ENCODE results near the gene EPS8. TPM values are rescaled to one million over a fixed set of nuclear protein-coding genes. Genes with fewer than 3 reads are reported as not detected.

EPS8 gene
- polyA plus RNA-seq, 3 donors = 4.1 to 4.8 (median 4.3) TPM

DNA sequence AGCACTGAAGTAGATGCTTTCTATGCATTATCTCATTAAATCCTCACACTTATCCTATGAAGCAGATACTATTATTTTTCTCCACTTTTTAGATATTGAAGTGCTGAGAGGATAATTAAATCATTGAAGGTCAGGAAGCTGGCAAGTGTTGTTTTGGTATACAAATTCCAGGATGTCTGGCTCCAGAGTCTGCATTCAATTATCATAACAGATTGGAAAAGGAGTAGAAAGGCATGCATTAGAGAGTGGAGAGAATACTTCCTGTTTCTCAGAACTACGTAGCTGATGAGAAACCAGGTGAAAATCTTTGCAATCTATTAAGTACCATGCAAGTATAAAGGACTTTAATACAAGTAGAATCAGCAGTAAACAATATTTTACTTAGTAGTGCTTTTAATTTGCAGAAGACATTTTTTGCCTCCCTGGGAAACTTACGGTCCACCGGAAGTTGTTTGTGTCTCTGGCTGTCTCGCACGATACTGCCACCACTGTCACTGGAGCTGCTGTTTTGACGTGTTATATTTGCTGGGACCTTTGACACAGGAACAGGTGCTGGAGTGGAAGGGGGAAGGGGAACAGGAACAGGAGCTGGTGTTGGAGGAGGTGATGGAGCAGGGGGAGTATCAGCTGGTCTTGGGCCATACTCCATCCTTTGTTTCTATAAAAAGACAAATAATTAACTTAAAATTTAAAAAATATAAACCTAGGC is 158.0 kb downstream of the EPS8 start:
- Mint-ChIP-seq H3K4me3 (no peak overlapping the region), H3K4me1 (peaks cover 7% of the 10 kb centered on the region), H3K27me3 (ENCODE audit: low read depth in 3 of 3) (peaks cover 0 to 2% (median 0%) of the 10 kb centered on the region in 3 donors), H3K9me3 (peaks cover 0 to 2% (median 0%) of the 10 kb centered on the region in 7 donors), H3K36me3 (no peaks in the 10 kb centered on the region), H3K27ac (no peak overlapping the region)
- TF ChIP-seq, protein P1, sequence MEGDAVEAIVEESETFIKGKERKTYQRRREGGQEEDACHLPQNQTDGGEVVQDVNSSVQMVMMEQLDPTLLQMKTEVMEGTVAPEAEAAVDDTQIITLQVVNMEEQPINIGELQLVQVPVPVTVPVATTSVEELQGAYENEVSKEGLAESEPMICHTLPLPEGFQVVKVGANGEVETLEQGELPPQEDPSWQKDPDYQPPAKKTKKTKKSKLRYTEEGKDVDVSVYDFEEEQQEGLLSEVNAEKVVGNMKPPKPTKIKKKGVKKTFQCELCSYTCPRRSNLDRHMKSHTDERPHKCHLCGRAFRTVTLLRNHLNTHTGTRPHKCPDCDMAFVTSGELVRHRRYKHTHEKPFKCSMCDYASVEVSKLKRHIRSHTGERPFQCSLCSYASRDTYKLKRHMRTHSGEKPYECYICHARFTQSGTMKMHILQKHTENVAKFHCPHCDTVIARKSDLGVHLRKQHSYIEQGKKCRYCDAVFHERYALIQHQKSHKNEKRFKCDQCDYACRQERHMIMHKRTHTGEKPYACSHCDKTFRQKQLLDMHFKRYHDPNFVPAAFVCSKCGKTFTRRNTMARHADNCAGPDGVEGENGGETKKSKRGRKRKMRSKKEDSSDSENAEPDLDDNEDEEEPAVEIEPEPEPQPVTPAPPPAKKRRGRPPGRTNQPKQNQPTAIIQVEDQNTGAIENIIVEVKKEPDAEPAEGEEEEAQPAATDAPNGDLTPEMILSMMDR (IDR thresholded peaks at IDR 0.05) = no peak
- WGBS (ENCODE audit: insufficient coverage) = 98% methylated on average over 5 of the region's 6 CpGs
- intact Hi-C loops (cut with micrococcal nuclease) = no loop called here
- no peaks in the 10 kb centered on the region for H3K27me3 ChIP-seq (ENCODE audit: control insufficient read depth in 2 of 2, insufficient read depth in 2 of 2, low read length in 2 of 2)
- DNase-seq = no peak
- H4K20me1 ChIP-seq (ENCODE audit: insufficient read depth, low read length) = no peaks in the 10 kb centered on the region
- H3K27ac ChIP-seq (ENCODE audit: low read depth in 1 of 2, low read length in 2 of 2) = no peak overlapping the region
- H3K9me3 ChIP-seq (replicated peaks in 1 of 2; ENCODE audit: control insufficient read depth in 1 of 2, insufficient read depth in 1 of 2, low read length in 2 of 2) = no peaks in the 10 kb centered on the region
- no peaks in the 10 kb centered on the region for H3K36me3 ChIP-seq (replicated peaks in 1 of 2; ENCODE audit: control insufficient read depth in 1 of 2, insufficient read depth in 2 of 2, low read length in 2 of 2)
- H3K4me1 ChIP-seq (ENCODE audit: control insufficient read depth in 1 of 2, insufficient read depth in 2 of 2, low read length in 2 of 2) = peaks cover 0 to 6% of the 10 kb centered on the region in 2 donors
- no peak overlapping the region for H3K4me3 ChIP-seq (replicated peaks in 1 of 3; ENCODE audit: low read depth in 2 of 3, low read length in 3 of 3)
- H3K79me2 ChIP-seq (ENCODE audit: insufficient read depth, low read length) = no peaks in the 10 kb centered on the region
- H2AFZ ChIP-seq (ENCODE audit: insufficient read depth, low read depth, low read length, poor library complexity, severe bottlenecking) = no peak overlapping the region
- no peak overlapping the region for H3K9ac ChIP-seq (ENCODE audit: insufficient read depth, low read length, poor library complexity, severe bottlenecking)
- H3K4me2 ChIP-seq (replicated peaks; ENCODE audit: extremely low read depth, low read length, poor library complexity, severe bottlenecking) = no peak overlapping the region

DNA sequence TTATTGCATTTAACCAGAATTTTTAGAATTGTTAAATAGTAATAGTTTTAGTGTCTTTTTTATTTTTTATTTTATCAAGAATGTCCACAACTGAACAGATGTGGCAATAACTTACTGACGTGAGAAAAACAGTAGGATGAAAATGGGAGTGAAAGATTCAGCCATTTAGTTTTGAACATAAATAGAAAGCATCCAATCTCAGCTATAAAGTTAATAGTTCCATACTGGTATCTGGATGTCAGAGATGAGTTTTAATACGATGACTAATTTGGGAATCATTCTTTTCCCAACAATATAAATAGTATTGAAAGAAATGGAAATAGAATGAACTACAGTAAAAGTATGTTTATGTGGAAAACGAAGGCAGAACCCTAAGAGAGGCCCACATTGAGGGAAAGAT is 159.4 kb downstream of the EPS8 start:
- H3K9me3 Mint-ChIP-seq = peaks cover 0 to 2% (median 0%) of the 10 kb centered on the region in 7 donors
- H2AFZ ChIP-seq (ENCODE audit: insufficient read depth, low read depth, low read length, poor library complexity, severe bottlenecking) = no peak overlapping the region

More for the DNA sequence above, 159.4 kb downstream of the EPS8 start:
- no peak overlapping the region for H3K4me3 ChIP-seq (replicated peaks in 1 of 3; ENCODE audit: low read depth in 2 of 3, low read length in 3 of 3)
- H3K36me3 Mint-ChIP-seq = no peaks in the 10 kb centered on the region
- DNase-seq = no peak
- no peaks in the 10 kb centered on the region for H4K20me1 ChIP-seq (ENCODE audit: insufficient read depth, low read length)
- H3K27ac ChIP-seq (ENCODE audit: low read depth in 1 of 2, low read length in 2 of 2) = no peak overlapping the region
- peaks cover 7% of the 10 kb centered on the region for H3K4me1 Mint-ChIP-seq
- no peaks in the 10 kb centered on the region for H3K36me3 ChIP-seq (replicated peaks in 1 of 2; ENCODE audit: control insufficient read depth in 1 of 2, insufficient read depth in 2 of 2, low read length in 2 of 2)
- no peaks in the 10 kb centered on the region for H3K27me3 ChIP-seq (ENCODE audit: control insufficient read depth in 2 of 2, insufficient read depth in 2 of 2, low read length in 2 of 2)
- intact Hi-C loops (cut with micrococcal nuclease) = no loop called here
- H3K27ac Mint-ChIP-seq = no peak overlapping the region
- no peak overlapping the region for H3K9ac ChIP-seq (ENCODE audit: insufficient read depth, low read length, poor library complexity, severe bottlenecking)
- peaks cover 0 to 2% (median 0%) of the 10 kb centered on the region in 3 donors for H3K27me3 Mint-ChIP-seq (ENCODE audit: low read depth in 3 of 3)
- TF ChIP-seq, protein P1 (IDR thresholded peaks at IDR 0.05) = no peak
- no peak overlapping the region for H3K4me3 Mint-ChIP-seq
- peaks cover 0 to 6% of the 10 kb centered on the region in 2 donors for H3K4me1 ChIP-seq (ENCODE audit: control insufficient read depth in 1 of 2, insufficient read depth in 2 of 2, low read length in 2 of 2)
- H3K9me3 ChIP-seq (replicated peaks in 1 of 2; ENCODE audit: control insufficient read depth in 1 of 2, insufficient read depth in 1 of 2, low read length in 2 of 2) = no peaks in the 10 kb centered on the region
- no peak overlapping the region for H3K4me2 ChIP-seq (replicated peaks; ENCODE audit: extremely low read depth, low read length, poor library complexity, severe bottlenecking)
- H3K79me2 ChIP-seq (ENCODE audit: insufficient read depth, low read length) = no peaks in the 10 kb centered on the region
- WGBS (ENCODE audit: insufficient coverage) = no CpG with 5 or more reads among the region's 3 CpGs
